Stimulated activated CD8-positive, alpha-beta memory T cell treated with anti-CD3 and anti-CD28 coated beads, Interleukin-7, amount 100 ng/mL, for 24 hours (primary cell): ENCODE measurements around the gene HLA-DOB.
"Not testable (repeated sequence)": the region's sequence is repeated elsewhere in the genome, so short reads cannot be mapped to it uniquely, and the experiment has no call there.

ENCODE experiments used
- DNase-seq: peaks from one replicate; pipeline ENCODE4 v3.0.0-alpha.2; 2020; ENCODE audit warnings: low read depth

Gene HLA-DOB

DNA sequence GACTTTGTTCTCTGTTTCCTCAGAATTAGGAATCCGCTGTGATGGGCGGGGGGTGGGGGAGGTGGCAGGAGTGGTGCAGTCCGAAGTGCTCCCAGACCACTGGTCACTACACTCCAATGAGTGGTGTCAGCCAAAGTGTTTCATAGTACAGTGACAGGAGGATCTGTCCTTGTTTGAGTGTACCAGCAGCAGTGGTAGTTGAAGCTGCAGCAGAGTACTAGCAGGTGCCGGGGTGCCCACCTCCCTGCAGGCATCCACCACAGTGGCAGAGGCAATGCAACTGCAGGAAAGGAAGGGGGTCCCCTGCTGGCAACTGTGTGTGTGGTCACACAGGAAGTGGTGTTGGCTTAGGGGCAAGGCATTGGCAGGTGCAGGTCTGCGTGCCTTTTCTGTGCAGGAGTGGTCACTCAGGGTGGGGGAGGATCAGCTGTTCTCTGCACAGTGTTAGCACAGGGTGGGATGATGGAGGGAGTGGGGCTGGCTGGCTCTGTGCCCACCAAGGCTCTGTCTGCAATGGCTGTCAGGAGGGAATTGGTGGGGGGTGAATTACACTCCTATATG, 9.7 kb downstream of the HLA-DOB start:
- no peak for DNase-seq

DNA sequence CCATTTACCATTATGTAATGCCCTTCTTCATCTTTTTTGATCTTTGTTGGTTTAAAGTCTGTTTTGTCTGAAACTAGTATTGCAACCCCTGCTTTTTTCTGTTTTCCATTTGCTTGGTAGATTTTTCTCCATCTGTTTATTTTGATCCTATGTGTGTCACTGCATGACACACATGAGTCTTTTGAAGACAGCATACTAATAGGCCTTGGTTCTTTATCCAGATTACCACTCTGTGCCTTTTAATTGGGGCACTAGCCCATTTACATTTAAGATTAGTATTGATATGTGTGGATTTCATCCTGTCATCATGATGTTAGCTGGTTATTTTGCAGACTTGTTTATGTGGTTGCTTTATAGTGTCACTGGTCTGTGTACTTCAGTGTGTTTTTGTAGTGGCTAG, 11.4 kb downstream of the HLA-DOB start:
- DNase-seq = not testable (repeated sequence)

DNA sequence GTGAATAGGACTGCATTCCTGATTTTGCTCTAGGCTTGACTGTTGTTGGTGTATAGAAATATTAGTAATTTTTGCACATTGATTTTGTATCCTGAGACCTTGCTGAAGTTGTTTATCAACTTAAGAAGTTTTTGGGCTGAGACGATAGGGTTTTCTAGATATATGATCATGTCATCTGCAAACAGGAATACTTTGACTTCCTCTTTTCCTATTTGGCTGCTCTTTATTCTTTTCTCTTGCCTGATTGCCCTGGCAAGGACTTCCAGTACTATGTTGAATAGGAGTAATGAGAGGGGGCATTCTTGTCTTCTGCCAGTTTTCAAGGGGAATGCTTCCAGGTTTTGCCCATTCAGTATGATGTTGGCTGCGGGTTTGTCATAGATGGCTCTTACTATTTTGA, 13.4 kb downstream of the HLA-DOB start:
- no peak for DNase-seq

DNA sequence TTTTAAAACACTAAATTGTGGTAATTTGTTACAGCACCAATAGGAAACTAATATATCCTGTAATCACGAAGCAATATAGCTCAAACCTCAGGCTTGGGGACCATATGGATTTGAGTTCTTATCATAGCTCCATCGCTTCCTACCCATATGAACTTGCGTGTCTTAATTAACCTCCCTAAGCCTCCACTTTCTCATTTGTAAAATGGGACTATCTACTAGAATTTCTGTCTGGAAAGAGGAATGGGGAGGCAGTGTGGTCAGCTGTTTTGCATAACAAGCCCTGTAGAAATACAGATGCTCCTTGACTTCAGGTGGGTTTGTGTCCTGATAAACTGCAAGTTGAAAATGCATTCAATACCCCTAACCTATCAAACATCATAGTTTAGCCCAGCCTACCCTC, 17.1 kb downstream of the HLA-DOB start:
- no peak for DNase-seq

DNA sequence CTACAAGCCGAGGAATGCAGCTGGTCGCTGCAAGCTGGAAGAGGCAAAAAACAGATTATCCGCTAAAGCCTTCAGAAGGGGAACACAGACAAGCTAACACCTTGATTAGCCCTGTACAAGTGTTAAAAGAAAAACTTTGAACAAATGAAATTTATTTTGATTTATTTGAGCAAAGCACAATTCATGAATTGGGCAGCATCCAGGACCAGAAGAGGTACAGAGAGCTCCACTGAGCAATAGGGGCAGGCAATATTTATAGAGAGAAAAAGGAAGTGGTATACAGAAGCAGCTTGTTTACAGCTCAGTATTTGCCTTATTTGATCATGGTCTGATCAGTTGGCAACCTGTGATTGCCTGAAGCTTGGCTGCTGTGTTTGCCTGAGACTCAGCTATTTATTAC, 17.6 kb downstream of the HLA-DOB start:
- no peak for DNase-seq

DNA sequence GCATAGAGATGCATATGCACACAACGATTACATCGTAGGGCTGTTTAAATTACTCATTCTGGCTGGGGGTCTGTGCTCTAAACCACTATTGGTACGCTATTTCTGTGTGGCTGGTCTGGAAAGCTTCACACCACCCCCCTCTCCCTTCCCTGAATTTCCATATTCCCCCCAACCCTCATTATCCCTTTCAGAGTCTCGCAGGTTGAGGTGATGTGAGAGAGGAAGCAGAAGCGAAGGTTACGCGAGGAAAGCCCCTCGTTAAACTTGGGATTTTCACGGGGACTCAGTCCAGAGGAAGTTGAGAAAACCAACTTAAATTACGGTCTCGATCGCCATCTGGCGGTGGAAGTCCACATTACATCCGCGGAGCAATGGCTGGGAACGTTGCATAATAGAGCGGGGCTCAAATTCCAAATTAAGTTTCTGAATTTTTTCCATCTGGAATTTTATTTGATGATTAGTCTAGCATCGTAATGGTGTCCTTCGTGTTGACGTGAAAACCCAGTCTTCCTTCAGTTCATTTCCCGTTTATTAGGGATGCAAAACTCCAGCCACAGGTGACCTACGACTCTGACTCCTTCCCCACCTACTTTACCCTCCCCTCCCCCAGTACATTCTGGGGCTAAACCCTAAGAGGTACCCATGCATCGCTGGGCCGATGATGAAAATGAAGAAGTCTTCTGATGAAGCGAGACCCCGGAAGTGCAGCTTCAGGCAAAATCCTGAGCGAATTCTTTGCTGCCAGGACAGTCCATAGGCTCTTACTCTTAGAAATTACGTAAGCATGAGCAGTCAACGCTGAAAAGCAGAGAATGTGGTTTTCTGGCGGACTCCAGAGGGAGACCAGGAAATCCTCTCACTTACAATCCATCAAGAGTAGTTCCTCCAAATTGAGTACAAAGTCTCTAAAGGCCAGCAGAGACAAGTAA, 19.7 kb downstream of the HLA-DOB start:
- peak; percentile 71 for DNase-seq

DNA sequence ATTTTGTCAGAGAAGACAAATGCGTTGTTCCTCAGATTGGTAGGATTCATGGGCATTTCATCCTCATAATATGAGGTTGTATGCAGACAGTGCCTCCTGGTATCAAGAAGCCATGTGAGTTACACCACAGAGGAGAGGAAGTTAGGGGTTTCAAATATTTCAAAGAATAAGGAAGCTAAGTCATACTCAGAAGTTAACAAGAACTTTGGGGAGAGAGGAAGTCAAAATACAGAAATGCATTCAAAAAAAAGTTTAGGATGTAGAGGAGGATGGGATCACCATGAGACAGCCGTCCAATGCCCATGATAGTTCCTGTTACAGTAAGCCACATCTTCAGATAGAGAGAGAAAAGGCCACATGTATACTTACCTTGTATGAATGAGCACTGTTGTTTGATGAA, 22.3 kb downstream of the HLA-DOB start:
- DNase-seq = no peak

DNA sequence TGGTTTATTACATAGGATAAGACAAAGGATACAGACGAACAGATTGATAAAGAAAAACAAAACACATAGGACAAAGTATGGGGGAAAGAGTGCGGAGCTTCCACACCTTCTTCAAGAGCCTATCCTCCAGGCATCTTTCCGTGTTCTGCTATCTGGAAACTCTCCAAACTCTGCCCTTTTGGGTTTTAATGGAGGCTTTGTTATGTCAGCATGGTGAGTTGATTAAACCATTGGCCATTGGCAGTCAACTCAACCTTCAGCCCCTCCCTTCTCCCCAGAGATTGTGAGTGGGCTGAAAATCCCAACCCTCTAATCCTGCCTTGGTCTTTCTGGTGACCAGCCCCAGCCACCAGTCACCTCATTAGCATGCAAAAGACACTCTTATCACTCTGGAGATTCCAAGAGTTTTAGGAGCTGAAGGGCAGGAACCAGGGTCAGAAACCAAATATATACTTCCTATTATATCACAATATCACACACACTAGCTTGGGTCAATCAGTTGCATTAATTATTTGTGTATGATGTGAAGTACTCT, 23.8 kb downstream of the HLA-DOB start:
- no peak for DNase-seq

DNA sequence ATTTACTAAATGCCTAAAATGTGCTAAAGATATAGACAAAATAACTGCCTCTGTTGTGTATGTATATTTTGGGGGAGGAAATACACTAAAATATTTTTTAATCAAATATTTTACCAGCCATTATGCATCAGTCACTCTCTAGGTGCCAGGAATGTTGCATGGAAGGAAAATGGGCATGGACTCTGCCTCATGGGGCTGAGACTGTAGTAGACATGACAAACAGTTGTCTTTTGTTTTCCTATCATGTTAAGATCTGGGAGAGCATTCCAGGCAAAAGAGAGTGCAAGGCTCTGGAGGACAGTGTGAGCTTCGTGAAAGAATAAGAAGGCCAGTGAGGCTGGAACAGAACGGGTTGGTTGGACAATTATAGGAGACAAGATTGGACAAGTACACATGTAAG, 26.5 kb downstream of the HLA-DOB start:
- DNase-seq = no peak

DNA sequence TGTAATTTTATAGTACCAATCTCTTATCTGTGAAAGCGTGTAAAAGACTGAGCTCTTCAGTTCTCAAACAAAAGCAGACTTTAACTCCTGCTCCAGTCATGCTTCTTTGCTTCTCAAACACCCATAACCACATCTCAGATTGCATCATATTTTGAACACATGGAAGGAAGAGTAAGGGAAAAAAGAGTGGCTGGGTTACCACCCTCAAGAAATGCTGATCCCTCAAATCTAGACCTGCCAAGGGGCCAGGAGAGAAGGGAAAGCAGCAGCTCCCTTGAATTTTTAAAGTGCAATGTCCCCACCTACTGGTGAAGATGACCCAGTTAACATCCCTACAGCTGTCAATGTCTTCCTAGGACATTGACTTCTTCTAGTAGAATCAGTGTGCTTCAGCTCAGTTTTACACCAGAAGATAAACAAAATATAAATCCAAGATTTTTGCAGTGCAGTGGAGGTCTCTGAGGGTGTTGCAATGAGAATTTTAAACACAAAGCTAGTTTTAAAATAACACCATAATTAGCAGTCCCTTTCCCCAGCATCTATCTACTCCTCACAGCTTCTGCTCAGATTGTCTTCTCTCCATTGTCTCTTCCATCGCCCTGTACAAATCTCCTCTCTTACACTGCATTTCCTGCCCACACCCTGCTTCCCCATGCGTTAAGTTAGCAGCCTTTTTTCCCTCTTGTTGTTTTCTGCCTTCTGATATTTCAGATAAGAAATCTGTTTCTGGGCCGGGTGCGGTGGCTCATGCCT, 30.8 kb downstream of the HLA-DOB start:
- no peak for DNase-seq

DNA sequence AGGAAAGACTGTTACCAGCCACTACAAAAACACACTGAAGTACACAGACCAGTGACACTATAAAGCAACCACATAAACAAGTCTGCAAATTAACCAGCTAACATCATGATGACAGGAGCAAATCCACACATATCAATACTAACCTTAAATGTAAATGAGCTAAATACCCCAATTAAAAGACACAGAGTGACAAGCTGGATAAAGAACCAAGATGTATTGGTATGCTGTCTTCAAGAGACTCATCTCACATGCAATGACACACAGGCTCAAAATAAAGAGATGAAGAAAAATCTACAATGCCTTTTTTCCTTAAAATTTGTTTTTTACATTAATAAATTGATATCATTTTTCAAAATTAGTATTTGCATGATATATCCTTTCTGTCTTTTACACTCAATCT, 33.9 kb downstream of the HLA-DOB start:
- not testable (repeated sequence) for DNase-seq

DNA sequence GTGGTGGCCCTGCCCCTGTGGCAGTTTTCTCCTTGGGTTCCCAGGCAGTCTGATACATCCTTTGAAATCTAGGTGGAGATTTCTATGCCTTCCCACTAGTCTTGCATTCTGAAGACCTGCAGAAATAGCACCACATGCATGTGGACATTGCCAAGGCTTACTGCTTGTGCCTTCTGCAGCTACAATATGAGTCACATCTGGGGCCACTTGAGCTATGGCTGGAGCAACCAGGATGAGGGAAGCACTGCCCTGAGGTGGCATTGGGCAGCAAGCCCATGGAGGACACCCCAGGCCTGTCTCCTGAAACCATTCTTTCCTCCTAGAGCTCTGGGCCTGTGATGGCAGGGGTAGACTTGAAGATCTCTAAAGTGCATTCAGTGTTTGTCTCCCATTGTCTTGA, 37.8 kb downstream of the HLA-DOB start:
- DNase-seq = no peak

DNA sequence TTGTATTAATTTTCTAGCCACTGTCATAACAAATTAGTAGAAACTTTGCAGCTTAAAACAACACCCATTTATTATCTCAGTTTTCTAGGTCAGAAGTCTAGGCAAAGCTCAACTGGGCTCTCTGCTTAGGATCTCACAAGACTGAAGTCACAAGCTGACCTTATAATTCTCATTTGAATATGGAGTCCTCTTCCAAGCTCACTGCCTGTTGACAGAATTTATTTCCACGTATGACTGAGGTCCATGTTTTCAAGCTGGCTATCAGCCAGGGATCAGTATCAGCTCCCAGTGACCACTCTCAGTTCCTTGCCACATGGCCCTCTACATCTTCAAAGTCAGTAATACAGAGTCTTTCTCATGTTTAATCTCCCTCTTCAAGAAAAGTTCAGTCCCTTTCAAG, 41.7 kb downstream of the HLA-DOB start:
- DNase-seq = no peak

DNA sequence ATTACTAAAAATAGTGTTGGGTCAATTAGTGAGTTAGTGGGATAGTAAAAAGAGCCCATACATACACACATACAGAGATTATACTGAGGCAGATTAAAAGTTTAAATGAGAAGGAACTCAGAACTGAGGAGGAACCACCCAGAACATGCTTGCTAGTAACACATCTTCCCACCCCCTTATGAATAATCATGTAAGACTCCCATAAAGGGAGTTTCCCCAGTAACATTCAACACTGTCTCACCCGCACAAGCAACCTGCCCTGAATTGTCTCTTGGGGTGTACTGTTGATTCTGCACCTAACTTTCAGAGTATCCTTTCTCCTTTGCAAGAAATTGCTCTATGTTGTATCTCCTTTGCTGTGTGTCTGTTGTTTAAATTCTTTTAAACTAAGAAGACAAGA, 42.4 kb downstream of the HLA-DOB start:
- no peak for DNase-seq

DNA sequence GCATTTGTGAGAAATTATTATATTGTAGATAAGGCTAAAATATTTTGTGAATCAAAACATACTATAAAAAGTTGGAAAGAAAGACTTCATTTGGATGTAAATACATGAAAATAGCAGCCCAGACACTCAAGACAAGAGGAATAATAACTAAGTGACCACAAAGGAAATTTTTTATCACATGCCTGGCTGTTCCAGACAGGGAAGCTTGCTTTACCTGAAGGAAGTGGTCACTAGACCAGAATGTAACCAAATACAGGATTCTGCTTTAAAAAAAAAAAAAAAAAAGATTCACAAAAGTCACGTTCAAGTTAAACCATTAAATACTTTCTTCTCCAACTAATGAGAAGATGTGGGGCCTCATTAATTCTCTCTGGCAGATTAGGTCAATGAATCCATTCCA, 44.1 kb downstream of the HLA-DOB start:
- DNase-seq = no peak

DNA sequence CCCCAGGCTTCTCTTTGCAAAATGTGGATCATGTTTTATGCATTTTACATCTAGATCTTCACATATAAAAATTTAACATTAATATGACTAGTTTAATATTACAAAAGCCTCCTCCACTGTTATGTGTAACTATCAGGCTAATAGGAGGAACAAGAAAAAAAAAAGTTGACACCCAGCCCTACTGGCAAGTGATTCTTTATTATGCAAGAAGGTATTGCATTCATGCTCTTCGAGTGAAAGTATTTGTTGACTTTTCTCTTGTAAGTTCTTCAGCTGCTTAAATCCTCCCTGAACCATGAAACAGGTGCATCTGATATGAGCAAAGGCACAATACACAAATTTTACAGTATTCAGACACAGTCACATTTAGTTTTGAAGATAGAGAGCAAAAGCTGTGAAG, 52.8 kb downstream of the HLA-DOB start:
- no peak for DNase-seq

DNA sequence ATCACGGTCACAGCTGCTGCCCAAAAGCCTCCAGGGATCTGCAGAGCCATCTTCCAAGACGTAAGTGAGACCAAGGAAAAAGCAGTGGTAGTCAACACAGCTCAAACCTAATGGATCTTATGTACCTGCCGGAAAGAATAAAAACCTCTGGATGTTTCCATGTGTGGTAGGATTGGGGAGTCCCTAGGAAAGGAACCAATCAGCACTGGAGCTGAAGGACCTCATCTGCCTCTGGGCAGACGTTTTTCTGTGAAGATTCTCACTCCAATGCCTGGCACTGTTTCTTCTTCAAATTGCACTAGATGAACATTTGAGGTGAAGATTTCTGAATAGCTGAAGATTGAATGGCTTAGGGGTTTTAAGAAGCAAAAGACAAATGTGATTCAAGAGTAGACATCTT, 53.4 kb downstream of the HLA-DOB start, which contains the start of gene HLA-DQB2:
HLA-DQB2 (minus strand) TSS at position 112 of the 400 bp plus-strand sequence; CDS start at position 50, 62 bp downstream.
- DNase-seq = no peak
